GM12872 (cell line): ENCODE results near the gene MACROD2.

Source experiments
- CTCF ChIP-seq: IDR thresholded peaks from 3 replicates; pipeline ENCODE4 v1.5.1; 2011; ENCODE audit warnings: low read depth, mild to moderate bottlenecking, low read length, moderate library complexity; ENCODE audit not compliant: insufficient read depth

MACROD2 gene

DNA sequence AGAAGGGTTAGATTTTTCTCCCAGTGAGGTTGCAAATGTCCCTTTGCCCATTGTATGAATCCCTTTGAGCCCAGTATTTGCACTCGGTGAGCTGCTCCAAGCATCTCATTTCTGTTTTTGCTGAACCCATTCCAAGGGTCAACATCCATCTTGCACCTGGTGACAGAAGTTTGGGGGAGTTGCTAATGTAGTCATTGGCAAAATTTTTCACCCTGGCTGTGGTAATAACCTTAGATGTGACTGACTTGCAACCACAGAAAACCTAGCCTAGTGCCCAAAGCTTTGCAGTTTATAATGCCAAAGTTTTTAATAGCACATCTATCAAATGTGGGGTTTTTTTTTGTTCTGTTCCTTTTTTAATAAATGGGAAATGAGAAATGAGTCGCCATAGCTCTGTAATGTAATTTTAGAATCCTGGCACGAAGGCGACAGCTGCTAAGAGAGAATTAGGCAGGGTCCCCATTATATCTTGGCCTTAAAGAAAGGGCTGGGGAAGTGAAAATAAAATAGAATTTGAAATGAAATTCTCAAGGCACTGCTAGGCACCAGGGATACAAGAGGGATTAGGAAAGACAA is 1895.2 kb downstream of the MACROD2 start:
- no peak for TF ChIP-seq CTCF

GRCh38 chr20:15895126-15895525 is 1899.8 kb downstream of the MACROD2 start:
- TF ChIP-seq CTCF = no peak

DNA sequence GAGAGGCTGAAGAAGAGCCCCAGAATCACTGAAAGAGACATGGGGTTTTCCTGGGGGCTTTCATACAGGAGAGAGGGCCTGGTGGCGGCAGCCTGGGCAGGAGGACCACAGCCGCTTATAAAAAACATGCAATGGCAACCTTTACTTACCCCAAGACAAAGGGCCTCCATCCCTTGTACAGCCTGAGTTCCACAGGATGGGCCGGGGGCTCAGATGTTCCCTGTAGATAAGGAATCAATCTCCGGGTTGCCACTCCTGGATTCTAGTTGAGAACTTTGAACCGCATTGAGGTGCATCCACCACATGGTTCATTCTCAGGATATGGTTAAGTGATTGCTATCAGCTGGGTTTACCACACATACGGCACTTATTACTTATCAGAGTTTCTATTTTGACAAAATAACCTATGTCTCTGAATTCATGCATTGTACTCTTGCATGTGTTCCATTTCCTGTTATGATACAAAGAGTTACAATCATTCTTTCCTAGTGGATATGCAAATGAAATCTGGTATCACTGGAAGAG is 1900.3 kb downstream of the MACROD2 start:
- no peak for TF ChIP-seq CTCF

DNA sequence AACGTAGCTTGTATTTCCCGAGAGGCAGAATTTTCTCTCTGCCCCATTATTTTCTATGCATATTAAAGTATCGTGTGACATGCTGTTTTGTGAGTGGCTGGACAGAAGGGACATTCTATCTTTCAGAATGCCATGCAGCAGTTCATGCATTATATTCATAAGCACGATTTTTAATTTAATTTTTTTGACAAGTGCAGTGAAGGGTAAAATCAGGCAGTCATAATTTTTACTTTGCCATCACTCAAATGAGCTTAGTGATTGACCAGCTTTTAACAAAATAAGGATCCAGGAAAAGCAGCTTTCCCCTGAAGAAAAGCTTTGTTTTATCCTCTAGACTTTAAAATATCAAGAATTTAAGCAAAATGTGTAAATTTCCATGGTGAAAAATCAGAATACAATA is 1904.7 kb downstream of the MACROD2 start:
- no peak for TF ChIP-seq CTCF

GRCh38 chr20:15900443-15900842 is 1905.1 kb downstream of the MACROD2 start:
- TF ChIP-seq CTCF = no peak

DNA sequence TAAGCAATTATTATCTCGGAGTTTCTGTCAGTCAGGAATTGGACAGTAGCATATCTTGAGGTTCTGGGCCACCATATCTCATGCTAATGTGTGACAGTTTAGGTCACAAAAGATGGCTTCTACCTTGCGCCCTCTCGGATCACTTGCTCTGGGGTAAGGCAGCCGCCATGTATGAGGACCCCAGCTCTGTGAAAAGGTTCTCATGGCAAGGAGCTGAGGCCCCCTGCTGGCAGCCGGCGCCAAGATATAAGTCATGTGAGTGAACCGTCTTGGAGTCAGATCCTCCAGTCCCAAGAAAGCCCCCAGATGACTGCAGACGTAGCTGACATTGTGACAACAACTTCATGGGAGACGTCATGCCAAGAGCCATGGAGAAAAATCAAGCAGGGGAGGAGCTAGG is 1907.2 kb downstream of the MACROD2 start:
- TF ChIP-seq CTCF = peak; percentile 45; the same call in 2 of the 3 replicates

DNA sequence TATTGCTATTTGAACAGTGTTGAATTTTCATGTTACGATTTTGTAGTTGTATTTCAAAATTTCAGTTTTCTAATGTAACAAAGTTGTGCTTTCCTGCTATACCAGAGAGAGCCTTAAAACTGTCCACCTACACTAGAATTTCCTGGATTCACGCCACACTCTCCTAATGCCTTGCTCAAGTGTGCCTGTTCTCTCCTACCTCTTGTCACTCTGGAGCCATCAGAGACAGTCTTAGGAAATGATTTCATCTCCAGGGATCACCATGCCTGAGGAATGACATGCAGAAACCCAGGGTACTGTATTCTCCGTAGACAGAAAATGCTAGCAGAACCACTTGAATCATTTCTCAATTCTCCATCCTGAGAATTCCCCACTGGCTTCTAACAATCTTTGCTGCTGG is 1910.3 kb downstream of the MACROD2 start:
- no peak for TF ChIP-seq CTCF

- TF ChIP-seq CTCF = no peak
Observed at GRCh38 chr20:15909995-15910394, 1914.7 kb downstream of the MACROD2 start.
